ENCODE measurements around the gene TAF4B. TPM values are rescaled to one million over a fixed set of nuclear protein-coding genes. Genes with fewer than 3 reads are reported as not detected.
"Not testable (repeated sequence)": the region's sequence is repeated elsewhere in the genome, so short reads cannot be mapped to it uniquely, and the experiment has no call there.

The TAF4B gene
- total RNA-seq, 6 donors from 2014 or later: 2.9 to 9.7 (median 6.4) TPM

DNA sequence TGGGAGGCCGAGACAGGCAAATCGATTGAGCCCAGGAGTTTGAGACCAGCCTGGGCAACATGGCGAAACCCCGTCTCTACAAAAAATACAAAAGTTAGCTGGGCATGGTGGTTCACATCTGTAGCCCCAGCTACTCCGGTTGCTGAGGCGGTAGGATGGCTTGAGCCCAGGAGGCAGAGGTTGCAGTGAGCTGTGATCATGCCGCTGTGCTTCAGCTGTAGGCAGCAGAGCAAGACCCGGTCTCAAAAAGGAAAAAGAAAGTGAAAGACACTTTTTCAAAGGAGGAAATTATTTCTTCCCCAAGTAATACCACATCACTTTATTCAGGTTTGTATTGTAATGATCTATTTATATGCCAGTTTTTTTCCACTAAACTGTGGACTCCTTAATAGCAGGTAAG lies 35.7 kb upstream of the TAF4B start:
- ATAC-seq (ENCODE audit: low FRiP score in 2 of 2): no peak
- H3K4me3 ChIP-seq: no peak overlapping the region
- no peak for DNase-seq
- WGBS, 2 donors: 68 to 82% methylated on average over 8 of the region's 8 CpGs
- TF ChIP-seq EP300 (IDR thresholded peaks at IDR 0.05) (no peak), POLR2A (IDR thresholded peaks at IDR 0.05) (no peak), POLR2AphosphoS5 (IDR thresholded peaks at IDR 0.05) (no peak)
- TF ChIP-seq, protein P1, sequence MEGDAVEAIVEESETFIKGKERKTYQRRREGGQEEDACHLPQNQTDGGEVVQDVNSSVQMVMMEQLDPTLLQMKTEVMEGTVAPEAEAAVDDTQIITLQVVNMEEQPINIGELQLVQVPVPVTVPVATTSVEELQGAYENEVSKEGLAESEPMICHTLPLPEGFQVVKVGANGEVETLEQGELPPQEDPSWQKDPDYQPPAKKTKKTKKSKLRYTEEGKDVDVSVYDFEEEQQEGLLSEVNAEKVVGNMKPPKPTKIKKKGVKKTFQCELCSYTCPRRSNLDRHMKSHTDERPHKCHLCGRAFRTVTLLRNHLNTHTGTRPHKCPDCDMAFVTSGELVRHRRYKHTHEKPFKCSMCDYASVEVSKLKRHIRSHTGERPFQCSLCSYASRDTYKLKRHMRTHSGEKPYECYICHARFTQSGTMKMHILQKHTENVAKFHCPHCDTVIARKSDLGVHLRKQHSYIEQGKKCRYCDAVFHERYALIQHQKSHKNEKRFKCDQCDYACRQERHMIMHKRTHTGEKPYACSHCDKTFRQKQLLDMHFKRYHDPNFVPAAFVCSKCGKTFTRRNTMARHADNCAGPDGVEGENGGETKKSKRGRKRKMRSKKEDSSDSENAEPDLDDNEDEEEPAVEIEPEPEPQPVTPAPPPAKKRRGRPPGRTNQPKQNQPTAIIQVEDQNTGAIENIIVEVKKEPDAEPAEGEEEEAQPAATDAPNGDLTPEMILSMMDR (IDR thresholded peaks at IDR 0.05): no peak
- H3K27ac ChIP-seq: no peak overlapping the region
- H3K4me1 ChIP-seq: no peaks in the 10 kb centered on the region
- no peaks in the 10 kb centered on the region for H3K9me3 ChIP-seq
- no peaks in the 10 kb centered on the region for H3K36me3 ChIP-seq
- no peaks in the 10 kb centered on the region for H3K27me3 ChIP-seq

DNA sequence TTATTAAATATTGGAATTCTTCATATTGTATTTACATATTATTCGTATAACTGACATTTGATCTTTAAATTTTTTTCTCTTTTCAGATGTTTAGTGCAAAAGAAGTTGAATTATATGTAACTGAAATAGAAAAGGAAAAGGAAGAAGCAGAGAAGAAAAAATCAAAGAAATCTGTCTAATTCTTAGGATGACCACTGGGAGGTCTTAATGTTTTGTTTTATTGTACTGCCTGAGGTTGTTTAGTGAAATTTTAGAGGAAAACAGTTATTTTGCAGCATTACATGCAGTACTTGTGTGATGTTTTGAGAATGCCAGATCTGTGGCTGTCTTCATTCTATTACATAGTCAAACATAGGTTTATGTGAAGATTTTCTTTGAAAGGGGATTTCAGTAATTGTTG lies 34.0 kb upstream of the TAF4B start:
- Histone ChIP-seq H3K27ac (no peak overlapping the region), H3K9me3 (no peaks in the 10 kb centered on the region), H3K4me1 (no peaks in the 10 kb centered on the region), H3K36me3 (no peaks in the 10 kb centered on the region), H3K27me3 (no peaks in the 10 kb centered on the region), H3K4me3 (no peak overlapping the region)
- WGBS, 2 donors: 69 to 90% methylated on average over 1 of the region's 1 CpG
- ATAC-seq (ENCODE audit: low FRiP score in 2 of 2): no peak
- TF ChIP-seq, protein P1 (IDR thresholded peaks at IDR 0.05): no peak
- TF ChIP-seq EP300 (IDR thresholded peaks at IDR 0.05) (no peak), POLR2AphosphoS5 (IDR thresholded peaks at IDR 0.05) (no peak), POLR2A (IDR thresholded peaks at IDR 0.05) (no peak)
- DNase-seq: no peak

DNA sequence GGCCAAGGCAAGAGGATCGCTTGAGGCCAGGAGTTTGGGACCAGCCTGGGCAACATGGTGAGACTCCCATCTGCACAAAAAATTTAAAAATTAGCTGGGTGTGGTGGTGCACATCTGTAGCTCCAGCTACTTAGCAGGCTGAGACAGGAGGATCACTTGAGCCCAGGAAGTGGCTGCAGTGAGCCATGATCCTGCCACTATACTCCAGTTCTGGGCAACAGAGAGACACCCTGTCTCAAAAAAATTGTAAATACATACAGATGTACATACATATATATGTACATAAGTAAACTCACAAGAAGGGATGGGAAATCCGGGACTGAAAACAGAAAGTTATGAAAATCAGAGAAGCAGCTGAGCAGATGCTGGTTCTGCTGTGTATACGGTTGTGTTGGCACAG lies 29.6 kb upstream of the TAF4B start:
- H3K9me3 ChIP-seq: no peaks in the 10 kb centered on the region
- WGBS, 2 donors: 88 to 96% methylated on average over 3 of the region's 3 CpGs
- no peak overlapping the region for H3K4me3 ChIP-seq
- no peaks in the 10 kb centered on the region for H3K4me1 ChIP-seq
- H3K36me3 ChIP-seq: no peaks in the 10 kb centered on the region
- no peak for TF ChIP-seq POLR2AphosphoS5 (IDR thresholded peaks at IDR 0.05)
- no peak for TF ChIP-seq POLR2A (IDR thresholded peaks at IDR 0.05)
- TF ChIP-seq EP300 (IDR thresholded peaks at IDR 0.05): no peak
- TF ChIP-seq, protein P1 (IDR thresholded peaks at IDR 0.05): no peak
- no peaks in the 10 kb centered on the region for H3K27me3 ChIP-seq
- no peak overlapping the region for H3K27ac ChIP-seq
- DNase-seq (no peak), ATAC-seq (ENCODE audit: low FRiP score in 2 of 2) (no peak)

DNA sequence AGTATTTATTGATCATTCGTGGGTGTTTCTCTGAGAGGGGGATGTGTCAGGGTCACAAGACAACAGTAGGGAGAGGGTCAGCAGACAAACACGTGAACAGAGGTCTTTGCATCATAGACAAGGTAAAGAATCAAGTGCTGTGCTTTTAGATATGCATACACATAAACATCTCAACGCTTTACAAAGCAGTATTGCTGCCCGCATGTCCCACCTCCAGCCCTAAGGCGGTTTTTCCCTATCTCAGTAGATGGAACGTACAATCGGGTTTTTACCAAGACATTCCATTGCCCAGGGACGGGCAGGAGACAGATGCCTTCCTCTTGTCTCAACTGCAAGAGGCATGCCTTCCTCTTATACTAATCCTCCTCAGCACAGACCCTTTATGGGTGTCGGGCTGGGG lies 24.2 kb upstream of the TAF4B start:
- WGBS, 2 donors: 84 to 85% methylated on average over 8 to 9 of the region's 9 CpGs
- H3K27ac ChIP-seq; DNase-seq; H3K27me3 ChIP-seq; H3K4me1 ChIP-seq; H3K9me3 ChIP-seq; H3K36me3 ChIP-seq; H3K4me3 ChIP-seq; ATAC-seq (ENCODE audit: low FRiP score in 2 of 2): not testable (repeated sequence)

DNA sequence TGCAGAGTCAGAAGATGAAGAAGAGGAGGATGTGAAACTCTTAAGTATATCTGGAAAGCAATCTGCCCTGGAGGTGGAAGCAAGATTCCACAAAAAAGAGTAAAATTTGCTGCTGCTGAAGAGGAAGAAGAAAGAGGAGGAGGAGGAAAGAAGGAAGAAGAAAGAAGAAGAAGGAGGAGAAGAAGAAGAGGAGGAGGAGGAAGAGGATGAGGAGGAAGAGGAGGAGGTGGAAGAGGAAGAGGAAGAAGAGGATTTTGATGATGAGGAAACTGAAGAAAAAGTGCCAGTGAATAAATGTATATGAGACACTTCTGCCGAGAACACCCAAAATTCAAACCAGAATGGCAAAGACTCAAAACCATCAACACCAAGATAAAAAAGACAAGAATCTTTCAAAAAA lies 20.9 kb upstream of the TAF4B start:
- no peaks in the 10 kb centered on the region for H3K36me3 ChIP-seq
- H3K4me1 ChIP-seq: no peaks in the 10 kb centered on the region
- no peaks in the 10 kb centered on the region for H3K9me3 ChIP-seq
- H3K27ac ChIP-seq: no peak overlapping the region
- no peak overlapping the region for H3K4me3 ChIP-seq
- no peaks in the 10 kb centered on the region for H3K27me3 ChIP-seq
- 85 to 100% methylated on average over 1 of the region's 1 CpG for WGBS, 2 donors
- DNase-seq: no peak
- TF ChIP-seq EP300 (IDR thresholded peaks at IDR 0.05) (no peak), POLR2A (IDR thresholded peaks at IDR 0.05) (no peak), POLR2AphosphoS5 (IDR thresholded peaks at IDR 0.05) (no peak)
- TF ChIP-seq, protein P1 (IDR thresholded peaks at IDR 0.05): no peak
- ATAC-seq (ENCODE audit: low FRiP score in 2 of 2): no peak

Measured in upper lobe of left lung (tissue), 6 donors.